Measurements from ENCODE around the gene DST. TPM values are rescaled to one million over a fixed set of nuclear protein-coding genes. Genes with fewer than 3 reads are reported as not detected.

DST gene
- total RNA-seq = 271 and 345 TPM in 2 replicates

DNA sequence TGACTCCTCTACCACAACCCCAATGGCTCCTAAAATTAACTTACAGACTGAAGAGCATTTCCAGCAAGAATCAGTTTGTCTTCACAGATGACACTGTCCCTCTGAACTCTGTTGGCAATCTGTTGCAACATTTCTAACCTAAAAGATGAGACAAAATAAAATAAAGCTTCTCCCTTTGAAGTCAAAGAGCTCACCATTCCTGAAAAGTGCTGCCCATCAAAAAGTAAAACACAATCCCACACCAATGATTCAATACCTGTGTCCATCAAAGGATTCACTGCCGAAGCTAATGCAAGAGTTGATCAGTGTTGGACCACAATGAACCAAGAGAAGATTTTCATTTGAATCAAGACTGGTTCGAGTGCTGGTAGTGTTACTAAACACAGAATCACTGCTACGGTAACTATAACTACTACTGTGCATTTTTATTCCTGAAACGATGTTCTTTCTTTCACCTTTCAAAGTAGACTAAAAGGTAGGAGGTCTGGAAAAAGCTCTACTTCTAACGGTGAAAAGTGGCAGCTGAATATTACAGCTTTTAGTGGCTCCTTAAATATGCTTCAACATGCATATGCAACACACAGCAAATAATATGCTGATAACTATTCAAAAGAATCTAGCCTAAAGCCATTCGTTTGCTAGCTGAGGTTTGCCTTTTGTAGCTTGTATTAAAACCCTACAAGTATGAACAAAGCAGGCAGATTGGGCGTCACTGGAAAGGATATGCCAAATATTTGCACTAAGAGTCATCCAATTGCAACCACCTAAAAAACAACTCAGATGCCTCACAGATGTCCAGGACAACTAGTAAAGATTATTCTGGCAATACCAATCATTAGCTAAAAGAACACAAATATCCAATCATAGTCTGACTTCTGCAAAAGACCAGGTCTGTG lies at the start of gene DST:
DST (minus strand) TSS at position 524 of the 896 bp plus-strand sequence.

